CD4-positive, alpha-beta T cell (primary cell): ENCODE data around the gene TCF12. TPM values are rescaled to one million over a fixed set of nuclear protein-coding genes. Genes with fewer than 3 reads are reported as not detected.

ENCODE experiments used
- ATAC-seq: fragments of 200-7000 bp; cut with Tn5 transposase; one replicate; pipeline ENCODE4 v1.10.0; 2022; ENCODE audit warnings: mild to moderate bottlenecking; ENCODE audit not compliant: poor library complexity
- CTCF ChIA-PET: fragments of 350-600 bp; sonication (Branson Sonifier 250); formaldehyde crosslinking; loops from one replicate; lab custom pipeline; 2021; ENCODE audit warnings: antibody characterized with exemption, inconsistent platforms; lab: Charles Lee
- POLR2A ChIA-PET: fragments of 350-600 bp; sonication (Branson Sonifier 250); formaldehyde crosslinking; loops from one replicate; lab custom pipeline; 2021; ENCODE audit warnings: antibody characterized with exemption, inconsistent platforms; lab: Charles Lee
- DNase-seq, 14 experiments: peaks; one replicate each; pipeline ENCODE4 v3.0.0-alpha.2; 2013 to 2020; ENCODE audit warnings: mixed read lengths in 2 of 14
- H3K27ac ChIP-seq, 2 donors: one replicate each; pipeline versions ENCODE4 v1.5.1 to v1.7.0; 2013; ENCODE audit warnings: low read length in 2 of 2, low read depth in 1 of 2, mild to moderate bottlenecking in 1 of 2
- H3K27me3 ChIP-seq, 2 experiments: 1 replicate in 1 of 2; 2 replicates in 1 of 2; pipeline versions ENCODE4 v1.6.1 to v1.7.0; 2013; ENCODE audit warnings: low read length in 2 of 2, control low read depth in 1 of 2, mild to moderate bottlenecking in 1 of 2, moderate library complexity in 1 of 2; ENCODE audit not compliant: insufficient read depth in 2 of 2, control insufficient read depth in 1 of 2
- H3K36me3 ChIP-seq: one replicate; pipeline ENCODE4 v1.6.1; 2013; ENCODE audit warnings: low read length, control low read depth; ENCODE audit not compliant: insufficient read depth
- H3K4me1 ChIP-seq: one replicate; pipeline ENCODE4 v1.6.1; 2013; ENCODE audit warnings: low read length, control low read depth; ENCODE audit not compliant: insufficient read depth
- H3K4me3 ChIP-seq: one replicate; pipeline ENCODE4 v1.5.1; 2013; ENCODE audit warnings: mild to moderate bottlenecking, low read length, moderate library complexity
- H3K9me3 ChIP-seq, 2 experiments: 1 replicate in 1 of 2; 2 replicates in 1 of 2; pipeline versions ENCODE4 v1.6.1 to v1.7.0; 2013; ENCODE audit warnings: low read length in 2 of 2, mild to moderate bottlenecking in 2 of 2, control low read depth in 1 of 2, moderate library complexity in 1 of 2; ENCODE audit not compliant: control insufficient read depth in 1 of 2, insufficient read depth in 1 of 2
- H3K27ac Mint-ChIP-seq: one replicate; pipeline ENCODE4 v1.8.0; 2020; ENCODE audit warnings: mixed read lengths
- H3K27me3 Mint-ChIP-seq: one replicate; pipeline ENCODE4 v1.8.0; 2021; ENCODE audit warnings: mixed read lengths
- H3K36me3 Mint-ChIP-seq: one replicate; pipeline ENCODE4 v1.8.0; 2021; ENCODE audit warnings: low read depth, mixed read lengths
- H3K4me1 Mint-ChIP-seq: one replicate; pipeline ENCODE4 v1.8.0; 2021; ENCODE audit warnings: low read depth, mixed read lengths
- H3K4me3 Mint-ChIP-seq: one replicate; pipeline ENCODE4 v1.8.0; 2020; ENCODE audit warnings: mild to moderate bottlenecking, mixed read lengths
- H3K9me3 Mint-ChIP-seq: one replicate; pipeline ENCODE4 v1.8.0; 2020; ENCODE audit warnings: mixed read lengths
- intact Hi-C, 2 experiments: fragments of 100-400 bp; cut with DNase I in 1 of 2; cut with micrococcal nuclease in 1 of 2; formaldehyde crosslinking; loops; one replicate each; pipeline versions ENCODE4 v1.15.1 to v1.9.0; 2023 to 2025; cut with DNase I, micrococcal nuclease
- total RNA-seq, 174 experiments: library from RNA in 2 of 174; stranded (reverse) in 2 of 174; gene quantifications; one replicate each; pipeline ENCODE4 v1.2.3 and lab custom pipeline; 2021 to 2026
- TF ChIP-seq, protein P1 (sequence below): fragments of 200-600 bp; IDR thresholded peaks from one replicate; pipeline ENCODE4 v1.8.0; 2022; ENCODE audit warnings: antibody characterized with exemption, mild to moderate bottlenecking

Gene TCF12
- total RNA-seq, 2 experiments from 2014 or later, result 54.0 TPM

DNA sequence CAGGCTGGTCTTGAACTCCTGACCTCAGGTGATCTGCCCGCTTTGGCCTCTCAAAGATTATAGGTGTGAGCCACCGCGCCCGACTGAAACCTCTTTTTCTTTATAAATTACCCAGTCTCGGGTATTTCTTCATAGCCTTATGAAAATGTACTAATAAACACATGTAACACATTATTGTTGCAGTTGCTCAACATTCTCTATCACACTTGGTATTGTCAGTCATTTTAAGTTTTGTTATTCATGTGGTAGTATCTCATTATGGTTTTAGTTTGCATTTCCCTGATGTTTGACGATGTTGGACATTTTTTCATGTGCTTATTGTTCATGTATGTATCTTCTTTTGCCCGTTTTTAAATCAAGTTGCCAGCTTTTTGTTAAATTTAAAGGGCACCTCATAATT is 109.7 kb downstream of the TCF12 start:
- no peaks in the 10 kb centered on the region for H3K9me3 Mint-ChIP-seq
- DNase-seq (no peak), ATAC-seq (no peak)
- H3K36me3 Mint-ChIP-seq, result peaks cover 5% of the 10 kb centered on the region
- intact Hi-C loops, result no loop called here
- no peaks in the 10 kb centered on the region for H3K9me3 ChIP-seq
- H3K27me3 ChIP-seq, result no peaks in the 10 kb centered on the region
- no peaks in the 10 kb centered on the region for H3K36me3 ChIP-seq
- TF ChIP-seq, protein P1, sequence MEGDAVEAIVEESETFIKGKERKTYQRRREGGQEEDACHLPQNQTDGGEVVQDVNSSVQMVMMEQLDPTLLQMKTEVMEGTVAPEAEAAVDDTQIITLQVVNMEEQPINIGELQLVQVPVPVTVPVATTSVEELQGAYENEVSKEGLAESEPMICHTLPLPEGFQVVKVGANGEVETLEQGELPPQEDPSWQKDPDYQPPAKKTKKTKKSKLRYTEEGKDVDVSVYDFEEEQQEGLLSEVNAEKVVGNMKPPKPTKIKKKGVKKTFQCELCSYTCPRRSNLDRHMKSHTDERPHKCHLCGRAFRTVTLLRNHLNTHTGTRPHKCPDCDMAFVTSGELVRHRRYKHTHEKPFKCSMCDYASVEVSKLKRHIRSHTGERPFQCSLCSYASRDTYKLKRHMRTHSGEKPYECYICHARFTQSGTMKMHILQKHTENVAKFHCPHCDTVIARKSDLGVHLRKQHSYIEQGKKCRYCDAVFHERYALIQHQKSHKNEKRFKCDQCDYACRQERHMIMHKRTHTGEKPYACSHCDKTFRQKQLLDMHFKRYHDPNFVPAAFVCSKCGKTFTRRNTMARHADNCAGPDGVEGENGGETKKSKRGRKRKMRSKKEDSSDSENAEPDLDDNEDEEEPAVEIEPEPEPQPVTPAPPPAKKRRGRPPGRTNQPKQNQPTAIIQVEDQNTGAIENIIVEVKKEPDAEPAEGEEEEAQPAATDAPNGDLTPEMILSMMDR, result no peak
- no peak overlapping the region for H3K27ac Mint-ChIP-seq
- no peak overlapping the region for H3K4me3 ChIP-seq
- CTCF ChIA-PET, result no interaction called here
- no peak overlapping the region for H3K27ac ChIP-seq
- no peak overlapping the region for H3K4me3 Mint-ChIP-seq
- H3K4me1 ChIP-seq, result no peaks in the 10 kb centered on the region
- peaks cover 57% of the 10 kb centered on the region for H3K4me1 Mint-ChIP-seq
- no peaks in the 10 kb centered on the region for H3K27me3 Mint-ChIP-seq
- POLR2A ChIA-PET, result no interaction called here

DNA sequence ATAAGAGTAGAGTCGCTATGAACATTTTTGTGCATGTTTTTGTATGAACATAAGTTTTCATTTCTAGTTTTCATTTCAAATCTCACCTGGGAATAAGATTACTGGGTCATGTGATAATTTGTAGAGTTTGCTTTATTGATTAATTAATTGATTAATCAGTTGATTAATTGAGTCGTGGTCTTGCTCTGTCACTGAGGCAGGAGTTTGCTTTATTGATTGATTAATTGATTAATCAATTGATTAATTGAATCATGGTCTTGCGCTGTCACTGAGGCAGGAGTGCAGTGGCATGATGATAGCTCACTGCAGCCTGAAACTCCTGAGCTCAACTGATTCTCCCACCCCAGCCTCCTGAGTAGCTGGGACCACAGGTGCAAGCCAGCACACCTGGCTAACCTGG is 111.6 kb downstream of the TCF12 start:
- H3K4me1 ChIP-seq, result no peaks in the 10 kb centered on the region
- Mint-ChIP-seq H3K9me3 (no peaks in the 10 kb centered on the region), H3K4me1 (peaks cover 60% of the 10 kb centered on the region), H3K27ac (no peak overlapping the region), H3K4me3 (no peak overlapping the region), H3K27me3 (no peaks in the 10 kb centered on the region), H3K36me3 (peaks cover 5% of the 10 kb centered on the region)
- DNase-seq (no peak), ATAC-seq (no peak)
- no peak overlapping the region for H3K27ac ChIP-seq
- H3K4me3 ChIP-seq, result no peak overlapping the region
- TF ChIP-seq, protein P1, result no peak
- H3K9me3 ChIP-seq, result no peaks in the 10 kb centered on the region
- ChIA-PET CTCF (no interaction called here), POLR2A (no interaction called here)
- H3K27me3 ChIP-seq, result no peaks in the 10 kb centered on the region
- intact Hi-C loops, result no loop called here
- H3K36me3 ChIP-seq, result no peaks in the 10 kb centered on the region

DNA sequence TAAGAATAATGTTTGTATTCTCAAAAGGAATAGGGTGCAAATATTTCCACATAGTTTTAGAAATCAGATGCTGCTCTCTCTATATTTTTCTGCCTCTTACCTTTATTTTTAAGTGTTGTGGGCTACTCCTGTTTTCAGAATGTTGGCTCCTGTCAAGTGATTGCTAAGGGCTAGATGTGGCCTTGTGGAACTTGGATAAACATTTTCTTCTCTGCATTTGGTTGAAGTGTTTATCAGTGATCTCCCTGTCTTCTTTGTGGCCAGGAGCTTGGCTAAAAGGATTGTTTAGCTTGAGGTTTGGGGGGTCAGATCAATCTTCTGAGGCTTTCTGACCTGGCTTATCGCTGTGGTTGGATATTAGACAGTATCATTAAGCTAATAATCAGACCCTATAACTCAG is 112.6 kb downstream of the TCF12 start:
- CTCF ChIA-PET, result no interaction called here

More for the DNA sequence above, 112.6 kb downstream of the TCF12 start:
- H3K27ac ChIP-seq, result no peak overlapping the region
- Mint-ChIP-seq H3K9me3 (no peaks in the 10 kb centered on the region), H3K4me3 (no peak overlapping the region), H3K36me3 (peaks cover 5% of the 10 kb centered on the region), H3K27me3 (no peaks in the 10 kb centered on the region), H3K27ac (no peak overlapping the region), H3K4me1 (peaks cover 61% of the 10 kb centered on the region)
- no peak for DNase-seq
- no peaks in the 10 kb centered on the region for H3K27me3 ChIP-seq
- ATAC-seq, result no peak
- TF ChIP-seq, protein P1, result no peak
- H3K9me3 ChIP-seq, result no peaks in the 10 kb centered on the region
- no peaks in the 10 kb centered on the region for H3K36me3 ChIP-seq
- no peak overlapping the region for H3K4me3 ChIP-seq
- intact Hi-C loops, result no loop called here
- peaks cover 5% of the 10 kb centered on the region for H3K4me1 ChIP-seq
- POLR2A ChIA-PET, result no interaction called here
